Measurements from ENCODE around the gene UGT1A3.
"Not testable (repeated sequence)": the region's sequence is repeated elsewhere in the genome, so short reads cannot be mapped to it uniquely, and the experiment has no call there.

Gene UGT1A3

DNA sequence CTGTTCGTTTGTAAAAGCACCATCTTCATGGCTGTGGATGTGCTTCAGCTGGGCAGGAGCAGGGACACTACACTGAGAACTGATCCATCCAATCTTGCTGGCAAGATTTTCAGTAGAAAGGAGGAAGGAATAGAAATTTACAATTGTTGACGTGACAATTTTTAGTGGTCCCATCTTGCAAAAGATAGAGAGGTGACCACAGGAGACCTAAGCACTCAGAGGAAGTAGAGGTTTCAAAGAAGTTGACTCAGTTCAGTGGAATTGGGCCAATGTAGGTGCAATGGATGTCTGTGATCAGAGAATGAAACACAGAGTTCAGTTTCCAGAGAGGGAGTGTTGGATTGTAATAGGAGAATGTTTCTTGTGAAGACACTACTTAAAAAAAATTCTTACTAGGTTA is 14.7 kb upstream of the UGT1A3 start:
- no peak overlapping the region for H3K4me3 ChIP-seq (ENCODE audit: low read depth, low read length)
- TF ChIP-seq CTCF (IDR thresholded peaks at IDR 0.05; ENCODE audit: insufficient read depth, low read depth, low read length, missing control alignments), result no peak
- no peak for DNase-seq (ENCODE audit: low read depth)

- DNase-seq (ENCODE audit: low read depth), result no peak
- no peak within 1 kb of the TSS for H3K4me3 ChIP-seq (ENCODE audit: low read depth, low read length)
- no peak for TF ChIP-seq CTCF (IDR thresholded peaks at IDR 0.05; ENCODE audit: insufficient read depth, low read depth, low read length, missing control alignments)
These were observed 10.3 kb upstream of the UGT1A3 start, which contains the start of gene UGT1A4 for GRCh38 chr2:233718552-233718951. UGT1A4 (plus strand) TSS chr2:233718736; CDS start chr2:233718821, 85 bp downstream.

GRCh38 chr2:233736868-233737653 is 8.2 kb downstream of the UGT1A3 start:
- not testable (repeated sequence) for H3K4me3 ChIP-seq (ENCODE audit: low read depth, low read length); DNase-seq (ENCODE audit: low read depth)

DNA sequence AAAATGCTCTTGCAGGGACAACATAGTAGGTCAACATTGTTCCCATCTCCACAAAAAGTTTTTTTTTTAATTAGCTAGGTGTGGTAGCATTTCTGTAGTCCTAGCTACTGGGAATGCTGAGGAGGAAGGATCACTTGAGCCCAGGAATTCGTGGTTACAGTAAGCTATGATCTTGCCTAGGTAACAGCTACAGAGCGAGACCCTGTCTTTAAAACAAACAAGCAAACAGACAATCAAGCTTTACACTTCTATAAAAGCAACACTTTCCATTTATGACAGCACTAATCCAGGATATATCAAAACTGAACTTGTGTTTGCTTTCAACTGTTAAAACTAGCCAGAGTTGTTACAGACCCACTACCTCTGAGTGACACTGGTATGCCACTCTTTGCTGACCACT is 12.0 kb downstream of the UGT1A3 start:
- H3K4me3 ChIP-seq (ENCODE audit: low read depth, low read length), result no peak overlapping the region
- TF ChIP-seq CTCF (IDR thresholded peaks at IDR 0.05; ENCODE audit: insufficient read depth, low read depth, low read length, missing control alignments), result no peak
- no peak for DNase-seq (ENCODE audit: low read depth)

- TF ChIP-seq CTCF (IDR thresholded peaks at IDR 0.05; ENCODE audit: insufficient read depth, low read depth, low read length, missing control alignments), result no peak
- H3K4me3 ChIP-seq (ENCODE audit: low read depth, low read length), result no peak overlapping the region
- DNase-seq (ENCODE audit: low read depth), result no peak
These were observed 14.8 kb downstream of the UGT1A3 start for GRCh38 chr2:233743464-233744259.

GRCh38 chr2:233745073-233745755 is 16.4 kb downstream of the UGT1A3 start:
- no peak for TF ChIP-seq CTCF (IDR thresholded peaks at IDR 0.05; ENCODE audit: insufficient read depth, low read depth, low read length, missing control alignments)
- DNase-seq (ENCODE audit: low read depth), result no peak
- no peak overlapping the region for H3K4me3 ChIP-seq (ENCODE audit: low read depth, low read length)

DNA sequence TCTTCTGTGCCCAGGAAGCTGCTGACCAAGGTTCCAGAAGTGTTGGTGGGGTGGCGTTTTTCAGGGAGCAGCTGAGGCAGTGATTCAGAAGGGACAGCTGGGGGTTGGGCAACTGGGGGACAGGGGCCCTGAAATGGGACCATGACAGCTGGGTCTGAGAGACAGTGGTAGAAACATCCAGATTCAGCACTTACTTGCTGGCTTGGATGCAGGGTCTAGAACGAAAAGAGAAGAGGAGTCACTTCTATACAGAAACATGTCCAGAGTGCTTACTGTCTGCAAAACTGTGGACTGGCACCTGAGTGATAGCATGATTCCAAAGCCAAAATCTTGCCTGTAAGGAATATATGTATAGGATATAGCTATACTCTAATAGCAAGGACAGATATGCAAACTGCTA is 17.0 kb downstream of the UGT1A3 start:
- not testable (repeated sequence) for DNase-seq (ENCODE audit: low read depth); H3K4me3 ChIP-seq (ENCODE audit: low read depth, low read length)
